HCT116 (cell line): ENCODE results near the gene ZZZ3. TPM values are rescaled to one million over a fixed set of nuclear protein-coding genes. Genes with fewer than 3 reads are reported as not detected.

Source experiments
- ATAC-seq: fragments of 200-7000 bp; cut with Tn5 transposase; 2 replicates; pipeline ENCODE4 v1.9.1; 2020; ENCODE audit warnings: mild to moderate bottlenecking, moderate library complexity
- BruUV-seq: library from RNA; stranded (reverse); fragments of 400-500 nt; replicated peaks from 2 replicates; lab custom pipeline; 2021; lab: Mats Ljungman, UMichigan
- CTCF ChIA-PET: fragments of 300-600 bp; sonication (Branson Sonifier 250); formaldehyde crosslinking; loops from one replicate; lab custom pipeline; 2021; ENCODE audit warnings: antibody characterized with exemption; lab: Charles Lee
- POLR2A ChIA-PET: fragments of 300-600, 350-600 bp; sonication (Branson Sonifier 250); formaldehyde crosslinking; loops from one replicate; lab custom pipeline; 2021; ENCODE audit warnings: antibody characterized with exemption; lab: Charles Lee
- RAD21 ChIA-PET, 2 experiments: fragments of 300-600 bp; sonication (Branson Sonifier 250); formaldehyde crosslinking; loops; one replicate each; lab custom pipeline; 2023; ENCODE audit warnings: low total read pairs in 2 of 2; ENCODE audit not compliant: uncharacterized antibody in 2 of 2, unreplicated experiment in 2 of 2, low non-redundant PET in 1 of 2; lab: Charles Lee
- DNase-seq: peaks from one replicate; pipeline ENCODE4 v3.0.0-alpha.2; 2010; ENCODE audit warnings: low read depth, low spot score
- H2AFZ ChIP-seq: fragments of 200-600 bp; shearing (Covaris generic), sonication (generic); 2 replicates; pipeline ENCODE4 v1.6.1; 2017; ENCODE audit warnings: low read depth, mixed run types, mixed read lengths, antibody characterized with exemption, low read length; ENCODE audit not compliant: poor library complexity, severe bottlenecking
- H3K27ac ChIP-seq: 2 replicates; pipeline ENCODE4 v1.5.1; 2012; ENCODE audit warnings: low read depth, low read length
- H3K27me3 ChIP-seq: fragments of 200-600 bp; sonication (generic); 2 replicates; pipeline ENCODE4 v1.6.1; 2016; ENCODE audit warnings: mixed run types, low read length, mixed read lengths; ENCODE audit not compliant: insufficient read depth
- H3K36me3 ChIP-seq, 2 experiments: fragments of 200-500 bp in 1 of 2; fragments of 200-600 bp in 1 of 2; sonication (Bioruptor generic) in 1 of 2; sonication (generic) in 1 of 2; 2 replicates each; pipeline versions ENCODE4 v1.5.1 to v1.6.1; 2014 to 2016; ENCODE audit warnings: low read length in 2 of 2, inconsistent platforms in 1 of 2, mixed read lengths in 1 of 2, mixed run types in 1 of 2; ENCODE audit not compliant: insufficient read depth in 2 of 2, control insufficient read depth in 1 of 2
- H3K4me1 ChIP-seq, 2 experiments: fragments of 200-600 bp in 1 of 2; sonication (generic) in 1 of 2; 2 replicates each; pipeline versions ENCODE4 v1.5.1 to v1.6.1; 2012 to 2017; ENCODE audit warnings: low read length in 2 of 2, inconsistent platforms in 1 of 2, mild to moderate bottlenecking in 1 of 2, mixed read lengths in 1 of 2, mixed run types in 1 of 2, moderate library complexity in 1 of 2; ENCODE audit not compliant: insufficient read depth in 2 of 2, control insufficient read depth in 1 of 2
- H3K4me2 ChIP-seq: fragments of 200-600 bp; sonication (generic); 2 replicates; pipeline ENCODE4 v1.6.1; 2017; ENCODE audit warnings: mixed run types, low read length, mixed read lengths
- H3K4me3 ChIP-seq, 2 experiments: fragments of 200-600 bp in 1 of 2; sonication (generic) in 1 of 2; replicated peaks in 1 of 2; 2 replicates each; pipeline ENCODE4 v1.5.1; 2011 to 2016; ENCODE audit warnings: low read length in 2 of 2, control low read depth in 1 of 2, low read depth in 1 of 2, mild to moderate bottlenecking in 1 of 2, mixed read lengths in 1 of 2, mixed run types in 1 of 2
- H3K79me2 ChIP-seq: fragments of 200-600 bp; sonication (generic); 2 replicates; pipeline ENCODE4 v1.6.1; 2017; ENCODE audit warnings: mild to moderate bottlenecking, mixed run types, low read length, moderate library complexity, mixed read lengths; ENCODE audit not compliant: insufficient read depth
- H3K9ac ChIP-seq: fragments of 200-600 bp; sonication (generic); 2 replicates; pipeline ENCODE4 v1.6.1; 2016; ENCODE audit warnings: low read length, mixed read lengths
- H3K9me2 ChIP-seq: fragments of 200-600 bp; sonication (generic), shearing (Covaris generic); 2 replicates; pipeline ENCODE4 v1.6.1; 2017; ENCODE audit warnings: mixed run types, mild to moderate bottlenecking, moderate library complexity; ENCODE audit not compliant: insufficient read depth
- H3K9me3 ChIP-seq, 2 experiments: fragments of 200-500 bp in 1 of 2; fragments of 200-600 bp in 1 of 2; sonication (Bioruptor generic) in 1 of 2; sonication (generic) in 1 of 2; 2 replicates each; pipeline ENCODE4 v1.6.1; 2014 to 2017; ENCODE audit warnings: low read length in 2 of 2, mixed read lengths in 2 of 2, inconsistent platforms in 1 of 2, low read depth in 1 of 2, mild to moderate bottlenecking in 1 of 2, mixed run types in 1 of 2, moderate library complexity in 1 of 2; ENCODE audit not compliant: control insufficient read depth in 1 of 2, insufficient read depth in 1 of 2
- H4K20me1 ChIP-seq: fragments of 200-600 bp; sonication (generic), shearing (Covaris generic); 2 replicates; pipeline ENCODE4 v1.6.1; 2017; ENCODE audit warnings: mixed run types, mild to moderate bottlenecking, moderate library complexity; ENCODE audit not compliant: insufficient read depth
- ATF3 ChIP-seq: IDR thresholded peaks from 2 replicates; pipeline ENCODE4 v1.6.1; 2012
- CBX3 ChIP-seq: IDR thresholded peaks from 2 replicates; pipeline ENCODE4 v1.6.1; 2012; ENCODE audit warnings: low read depth
- CEBPB ChIP-seq: IDR thresholded peaks from 2 replicates; pipeline ENCODE4 v1.6.1; 2012; ENCODE audit warnings: low read depth
- EGR1 ChIP-seq: IDR thresholded peaks from 2 replicates; pipeline ENCODE4 v1.6.1; 2012; ENCODE audit warnings: low read depth
- EZH2 ChIP-seq: fragments of 200-600 bp; sonication (generic); IDR thresholded peaks from 2 replicates; pipeline ENCODE4 v1.6.1; 2017; ENCODE audit warnings: antibody characterized with exemption, mixed run types
- EZH2phosphoT487 ChIP-seq: fragments of 200-600 bp; IDR thresholded peaks from 2 replicates; pipeline ENCODE4 v1.6.1; 2018; ENCODE audit warnings: antibody characterized with exemption, borderline replicate concordance
- FOSL1 ChIP-seq: IDR thresholded peaks from 2 replicates; pipeline ENCODE4 v1.6.1; 2012; ENCODE audit warnings: low read depth
- JUND ChIP-seq: IDR thresholded peaks from 2 replicates; pipeline ENCODE4 v1.6.1; 2012
- MAX ChIP-seq: IDR thresholded peaks from 2 replicates; pipeline ENCODE4 v1.6.1; 2012
- POLR2AphosphoS5 ChIP-seq: IDR thresholded peaks from 2 replicates; pipeline ENCODE4 v1.6.1; 2011; ENCODE audit warnings: mild to moderate bottlenecking, low read depth, low read length, moderate library complexity
- REST ChIP-seq: IDR thresholded peaks from 2 replicates; pipeline ENCODE4 v1.6.1; 2012; ENCODE audit warnings: low read depth
- SIN3A ChIP-seq: IDR thresholded peaks from 2 replicates; pipeline ENCODE4 v1.6.1; 2012; ENCODE audit warnings: low read depth
- SP1 ChIP-seq: IDR thresholded peaks from 2 replicates; pipeline ENCODE4 v1.6.1; 2012; ENCODE audit warnings: low read depth
- SRF ChIP-seq: IDR thresholded peaks from 2 replicates; pipeline ENCODE4 v1.6.1; 2012; ENCODE audit warnings: low read depth
- TCF7L2 ChIP-seq: IDR thresholded peaks from 2 replicates; pipeline ENCODE4 v1.7.0; 2011; ENCODE audit warnings: borderline replicate concordance, inconsistent platforms; ENCODE audit not compliant: insufficient read depth, insufficient read length; ENCODE audit errors: extremely low read depth
- YY1 ChIP-seq: IDR thresholded peaks from 2 replicates; pipeline ENCODE4 v1.6.1; 2011; ENCODE audit warnings: low read length, low read depth, moderate library complexity, mild to moderate bottlenecking; ENCODE audit not compliant: insufficient replicate concordance; ENCODE audit errors: extremely low read depth
- ZBTB33 ChIP-seq: IDR thresholded peaks from 2 replicates; pipeline ENCODE4 v1.6.1; 2011; ENCODE audit warnings: mild to moderate bottlenecking, low read length, moderate library complexity; ENCODE audit not compliant: insufficient replicate concordance; ENCODE audit errors: extremely low read depth
- ZNF274 ChIP-seq: fragments of 200-500 bp; sonication (Bioruptor generic); IDR thresholded peaks from 2 replicates; pipeline ENCODE4 v1.6.1; 2014; ENCODE audit warnings: mild to moderate bottlenecking, low read depth, low read length, inconsistent platforms
- intact Hi-C: fragments of 100-400 bp; cut with micrococcal nuclease; formaldehyde crosslinking; loops from 2 replicates; pipeline ENCODE4 v1.10.0; 2022
- total RNA-seq: library from RNA; stranded (reverse); gene quantifications from one replicate; pipeline ENCODE4 v1.2.1, GENCODE V29; 2021; ENCODE audit not compliant: unreplicated experiment

ZZZ3 gene
- total RNA-seq, 1 experiment from 2014 or later = 48.9 TPM

GRCh38 chr1:77639557-77640069 lies 42.8 kb downstream of the ZZZ3 start:
- no peak overlapping the region for H3K9ac ChIP-seq
- H3K4me3 ChIP-seq = no peak overlapping the region
- no peaks in the 10 kb centered on the region for H3K9me3 ChIP-seq
- DNase-seq (no peak), ATAC-seq (no peak)
- H3K79me2 ChIP-seq = peaks cover 81% of the 10 kb centered on the region
- H3K36me3 ChIP-seq = peaks cover 4 to 5% of the 10 kb centered on the region in 2 experiments; a peak in 2 of 4 replicates
- H3K4me2 ChIP-seq = no peak overlapping the region
- intact Hi-C loops = no loop called here
- no peak for TF ChIP-seq CBX3
- TF ChIP-seq JUND = no peak
- TF ChIP-seq FOSL1 = no peak
- TF ChIP-seq ATF3 = no peak
- no peak for TF ChIP-seq SRF
- no peak for TF ChIP-seq POLR2AphosphoS5
- no peak for TF ChIP-seq YY1
- no peak for TF ChIP-seq EZH2
- no peak for TF ChIP-seq MAX
- TF ChIP-seq ZNF274 = no peak
- no peak for TF ChIP-seq SIN3A
- no peak for TF ChIP-seq REST
- no peak for TF ChIP-seq SP1
- TF ChIP-seq ZBTB33 = no peak
- TF ChIP-seq CEBPB = no peak
- TF ChIP-seq EGR1 = no peak
- no peak for TF ChIP-seq EZH2phosphoT487
- no peak for TF ChIP-seq TCF7L2
- peaks cover 8% of the 10 kb centered on the region; the same call in 1 of the 2 replicates for H4K20me1 ChIP-seq
- no peaks in the 10 kb centered on the region for H3K9me2 ChIP-seq
- H2AFZ ChIP-seq = no peak overlapping the region
- ChIA-PET RAD21 (no interaction called here), POLR2A (no interaction called here), CTCF (no interaction called here)
- peaks cover 0 to 8% of the 10 kb centered on the region in 2 experiments; a peak in 1 of 4 replicates for H3K4me1 ChIP-seq
- no peaks in the 10 kb centered on the region for H3K27me3 ChIP-seq
- BruUV-seq = no TSS peak
- no peak overlapping the region for H3K27ac ChIP-seq
